Amniotic stem cell (primary cell): ENCODE measurements around the gene TMEM74B.

ENCODE experiments used
- DNase-seq: peaks from one replicate; lab custom pipeline; 2025; lab: John Stamatoyannopoulos, UW

TMEM74B gene

GRCh38 chr20:1137236-1137635, 47.5 kb downstream of the TMEM74B start:
- DNase-seq = no peak

GRCh38 chr20:1134836-1135235, 49.9 kb downstream of the TMEM74B start:
- no peak for DNase-seq

- DNase-seq = no peak
Measured at GRCh38 chr20:1134355-1134754, 50.4 kb downstream of the TMEM74B start.

- no peak for DNase-seq
Measured at GRCh38 chr20:1131354-1131753, 53.4 kb downstream of the TMEM74B start.

- DNase-seq = no peak
Measured at GRCh38 chr20:1130847-1131246, 53.9 kb downstream of the TMEM74B start.
